Activated CD4-positive, CD25-positive, alpha-beta regulatory T cell (primary cell): Measurements from ENCODE around the gene RAP1B.
"Not testable (repeated sequence)": the region's sequence is repeated elsewhere in the genome, so short reads cannot be mapped to it uniquely, and the experiment has no call there.

Experiments
- DNase-seq, 4 experiments: peaks; one replicate each; lab custom pipeline; 2025; lab: John Stamatoyannopoulos, UW

RAP1B gene

GRCh38 chr12:68633614-68634558, 23.2 kb downstream of the RAP1B start:
- no peak for DNase-seq

DNA sequence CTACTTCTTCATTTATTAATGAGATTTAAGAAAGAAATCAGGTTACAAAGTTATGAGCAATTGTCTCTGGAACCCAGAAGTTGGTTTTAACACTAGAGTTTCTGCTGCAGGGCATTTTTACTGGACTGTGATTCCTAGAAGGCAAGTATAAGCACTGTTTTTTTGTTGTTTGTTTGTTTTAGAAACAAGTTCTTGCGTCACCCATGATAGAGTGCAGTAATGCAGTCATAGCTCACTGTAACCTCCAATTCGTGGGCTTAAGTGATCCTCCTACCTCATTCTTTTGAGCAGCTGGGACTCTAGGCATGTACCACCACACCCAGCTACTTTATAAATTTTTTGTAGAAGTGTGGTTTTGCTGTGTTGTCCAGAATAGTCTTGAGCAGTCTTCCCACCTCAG, 25.6 kb downstream of the RAP1B start:
- DNase-seq, result no peak

DNA sequence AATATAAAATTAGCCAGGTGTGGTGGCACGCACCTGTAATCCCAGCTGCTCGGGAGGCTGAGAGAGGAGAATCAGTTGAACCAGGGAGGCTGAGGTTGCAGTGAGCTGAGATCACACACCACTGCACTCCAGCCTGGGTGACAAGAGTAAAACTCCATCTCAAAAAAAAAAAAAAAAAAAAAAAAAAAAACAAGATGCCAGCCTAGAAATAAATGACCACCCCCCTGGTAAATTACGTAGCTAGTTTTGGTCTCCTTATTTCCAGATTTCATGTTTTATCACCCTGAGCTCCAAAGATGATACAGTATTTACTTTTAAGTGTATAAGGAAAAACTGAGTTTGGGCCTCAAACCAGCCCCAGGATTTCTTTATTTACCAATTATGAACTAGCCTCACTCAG, 26.7 kb downstream of the RAP1B start:
- DNase-seq, result not testable (repeated sequence)

GRCh38 chr12:68638171-68638570, 27.5 kb downstream of the RAP1B start:
- DNase-seq, result no peak

- no peak for DNase-seq
These were observed 28.2 kb downstream of the RAP1B start for GRCh38 chr12:68638721-68639395.

DNA sequence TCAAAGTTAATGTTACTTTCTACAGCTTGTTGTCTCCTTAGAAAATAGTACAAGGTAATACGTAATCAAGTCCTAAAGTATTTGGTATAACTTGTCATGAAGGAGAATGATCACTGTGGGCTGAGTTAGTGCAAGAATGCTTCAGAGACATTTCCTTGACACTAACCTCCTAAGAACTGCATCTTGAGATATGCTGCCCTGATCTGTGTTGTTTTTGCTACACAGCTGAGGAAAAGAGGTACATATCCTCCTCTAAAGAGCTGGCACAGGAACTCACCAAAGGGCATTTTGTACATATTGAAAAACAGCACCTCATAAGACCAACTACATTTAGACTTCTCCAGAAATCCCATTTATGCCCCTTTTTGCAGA, 28.7 kb downstream of the RAP1B start:
- no peak for DNase-seq

GRCh38 chr12:68641138-68641537, 30.4 kb downstream of the RAP1B start:
- DNase-seq, result no peak

- DNase-seq, result no peak
These were observed 35.8 kb downstream of the RAP1B start for GRCh38 chr12:68646484-68646883.

DNA sequence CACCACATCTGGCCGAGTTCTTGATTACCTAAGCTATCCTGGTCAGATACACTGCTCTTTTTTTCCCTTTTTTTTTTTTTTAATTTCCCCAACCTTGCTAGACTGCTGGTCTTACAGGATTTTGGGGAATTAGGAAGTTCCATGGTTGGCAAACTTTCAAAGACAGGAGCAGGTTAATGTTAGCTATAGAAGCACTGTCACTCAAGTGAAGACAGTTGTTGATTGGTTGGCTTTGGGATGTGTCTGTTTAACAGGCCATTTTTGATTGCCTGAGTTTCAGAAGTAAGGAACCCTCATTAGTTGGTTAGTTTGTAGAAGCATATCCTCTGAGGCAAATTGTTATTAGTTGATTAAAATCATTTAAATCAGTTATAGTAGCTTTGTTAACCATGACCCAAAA, 36.8 kb downstream of the RAP1B start:
- no peak for DNase-seq

GRCh38 chr12:68648179-68648578, 37.5 kb downstream of the RAP1B start:
- no peak for DNase-seq

DNA sequence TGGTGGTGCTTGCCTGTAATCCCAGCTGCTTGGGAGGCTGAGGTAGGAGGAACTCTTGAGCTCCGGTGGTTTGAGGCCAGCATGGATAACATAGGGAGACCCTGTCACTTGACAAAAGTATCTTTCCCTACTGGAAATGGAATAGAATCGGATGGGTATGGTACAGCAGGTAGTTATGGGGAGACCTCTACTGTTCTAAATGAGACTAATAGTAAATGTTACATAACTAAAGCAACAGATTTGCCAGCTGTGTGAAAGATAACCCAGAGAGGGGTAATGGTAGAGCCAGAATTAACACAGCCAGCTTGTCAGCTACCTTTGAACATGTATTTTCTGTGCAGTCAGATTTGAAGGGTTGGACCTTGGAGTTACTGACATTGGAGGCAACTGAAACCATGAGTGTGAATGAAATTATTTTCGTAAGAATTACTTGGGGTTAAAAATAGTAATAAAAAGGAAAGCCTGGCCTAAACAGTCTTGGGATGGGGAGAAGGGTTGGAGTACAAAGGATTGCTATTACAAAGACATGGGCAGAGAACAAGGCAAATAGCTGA, 54.4 kb downstream of the RAP1B start:
- no peak for DNase-seq

GRCh38 chr12:68667291-68667690, 56.6 kb downstream of the RAP1B start:
- DNase-seq, result no peak

DNA sequence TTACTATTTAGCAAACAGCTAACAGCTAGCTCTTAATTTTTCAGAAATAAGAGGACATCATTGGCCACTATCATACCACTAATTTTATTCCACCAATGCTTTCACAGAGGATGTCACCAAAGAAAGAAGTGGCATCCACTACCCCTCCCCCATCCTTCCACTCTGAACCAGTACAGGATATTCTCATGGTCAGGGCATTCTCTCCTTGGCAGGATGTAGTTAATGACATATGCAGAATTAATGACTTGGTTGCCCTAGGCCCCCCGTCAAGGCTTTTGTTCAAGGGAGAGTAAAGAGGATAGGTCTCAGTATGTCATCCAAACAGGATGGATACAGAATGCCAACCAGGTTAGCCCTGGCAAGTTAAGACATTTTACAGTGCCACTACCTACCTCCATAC, 57.2 kb downstream of the RAP1B start:
- no peak for DNase-seq

- DNase-seq, result no peak
These were observed 60.5 kb downstream of the RAP1B start for GRCh38 chr12:68671179-68671578.

- no peak for DNase-seq
These were observed 63.1 kb downstream of the RAP1B start for GRCh38 chr12:68673788-68674187.

GRCh38 chr12:68674376-68674775, 63.7 kb downstream of the RAP1B start:
- DNase-seq, result no peak

DNA sequence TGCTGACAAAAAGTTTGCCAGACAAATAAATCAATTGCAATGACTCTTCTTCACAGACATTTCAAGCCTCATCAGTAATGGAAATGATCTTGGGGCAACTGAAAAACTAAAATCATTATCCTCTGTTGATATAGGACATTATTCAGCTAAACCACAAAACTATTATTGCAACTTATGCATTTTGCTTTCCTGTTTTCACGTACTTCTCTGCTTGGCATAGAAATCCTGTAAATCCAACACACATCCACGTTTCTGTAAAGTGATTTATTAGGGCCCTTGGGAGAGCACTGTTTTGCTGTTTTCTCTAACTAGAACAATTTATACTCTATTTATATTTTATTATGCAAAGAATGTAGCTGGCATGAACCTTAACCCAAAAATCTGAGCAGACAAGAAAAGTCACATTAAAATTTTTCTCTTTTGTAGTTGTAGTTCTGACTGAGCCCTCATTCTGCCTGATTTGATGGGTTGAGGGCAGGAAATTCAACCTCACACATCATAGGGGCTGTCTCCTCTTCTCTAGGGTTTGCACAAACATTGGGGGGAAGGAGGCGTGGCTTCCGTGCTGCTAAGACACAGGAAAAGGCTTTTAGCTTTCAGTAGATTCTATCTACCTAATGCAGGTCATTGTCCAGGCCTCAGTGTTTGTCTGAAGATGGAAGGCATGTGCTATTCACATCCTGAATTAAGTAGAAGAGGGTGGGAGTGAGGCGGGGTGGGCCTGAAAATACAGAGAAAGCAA, 64.6 kb downstream of the RAP1B start:
- DNase-seq, result peak in 2 of 4 experiments; percentile 49 to 64

DNA sequence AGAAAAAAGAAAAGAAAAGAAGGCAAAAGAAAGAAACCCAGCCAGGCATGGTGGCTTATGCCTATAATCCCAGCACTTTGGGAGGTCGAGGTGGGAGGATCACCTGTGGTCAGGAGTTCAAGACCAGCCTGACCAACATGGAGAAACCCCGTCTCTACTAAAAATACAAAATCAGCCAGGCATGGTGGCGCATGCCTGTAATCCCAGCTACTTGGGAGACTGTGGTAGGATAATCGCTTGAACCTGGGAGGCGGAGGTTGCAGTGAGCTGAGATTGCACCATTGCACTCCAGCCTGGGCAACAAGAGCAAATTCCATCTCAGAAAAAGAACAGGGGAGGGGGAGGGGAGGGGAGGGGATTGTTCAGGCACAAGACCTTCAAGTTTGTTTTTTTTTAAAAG, 66.2 kb downstream of the RAP1B start:
- DNase-seq, result not testable (repeated sequence)

DNA sequence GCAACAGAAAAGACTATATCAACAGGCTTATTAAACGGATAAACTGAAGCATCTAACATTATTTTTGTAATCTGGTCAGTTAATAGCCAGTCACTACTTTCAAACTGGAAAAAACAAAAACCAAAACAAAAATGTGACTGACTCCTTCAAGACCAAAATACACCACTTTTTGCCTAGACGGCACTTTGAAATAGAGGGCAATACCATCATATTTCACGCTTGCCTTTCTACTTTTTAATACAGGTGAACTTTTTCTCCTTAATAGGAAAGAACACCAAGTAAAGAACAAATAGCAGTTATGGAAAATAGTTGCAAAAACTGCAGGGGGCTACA, 75.5 kb downstream of the RAP1B start:
- DNase-seq, result no peak

DNA sequence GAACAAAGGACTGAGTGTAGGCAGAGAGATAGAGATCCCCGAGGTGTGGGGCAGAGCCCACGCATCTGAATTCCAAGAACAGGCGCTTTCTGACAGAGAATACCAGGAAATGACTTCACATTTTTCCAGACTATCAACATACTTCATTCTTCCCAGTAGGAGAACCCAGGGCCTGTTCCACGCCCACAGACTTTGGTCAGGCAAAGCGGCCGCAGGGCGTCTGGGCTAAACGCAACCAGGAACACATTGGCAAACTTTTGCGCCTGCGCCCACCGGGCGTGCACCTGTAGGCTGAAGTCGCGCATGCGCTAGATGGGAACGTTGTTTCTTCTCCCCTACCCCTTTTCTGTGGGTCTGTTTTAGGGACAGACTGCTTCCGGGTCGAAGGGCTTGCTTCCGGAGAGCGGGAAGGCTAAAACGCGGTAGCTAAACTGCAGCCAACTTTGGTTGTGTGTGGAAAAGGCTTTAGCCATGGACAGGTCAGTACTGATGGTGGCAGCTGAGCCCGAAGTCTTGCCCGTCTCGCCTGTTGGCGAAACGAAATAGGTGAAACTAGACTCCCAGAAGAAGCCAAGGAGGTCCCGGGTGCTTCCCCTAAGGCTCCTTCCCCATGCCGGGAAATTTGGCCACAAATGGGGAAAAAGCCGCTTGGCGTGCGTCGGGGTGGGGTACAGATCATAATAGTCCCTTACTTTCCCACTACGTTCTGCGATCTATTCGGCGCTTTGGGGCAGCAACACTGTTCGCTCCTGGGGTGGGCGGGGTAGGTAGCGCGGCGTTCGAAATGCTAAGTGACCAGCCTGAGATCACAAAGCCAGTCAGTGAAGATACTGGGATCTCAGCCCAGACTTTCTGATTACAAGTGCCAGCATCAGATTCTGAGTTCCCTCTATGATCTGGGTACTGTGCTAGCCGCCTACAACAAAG, 76.2 kb downstream of the RAP1B start, which contains the start of gene NUP107:
NUP107 (plus strand) TSS at position 384 of the 927 bp plus-strand sequence; CDS start at position 472, 88 bp downstream.
- DNase-seq, result peak; percentile 92 to 96 (median 92)

- no peak for DNase-seq
These were observed 84.8 kb downstream of the RAP1B start for GRCh38 chr12:68695454-68695853.
